Measurements from ENCODE around the gene RIPOR2. TPM values are rescaled to one million over a fixed set of nuclear protein-coding genes. Genes with fewer than 3 reads are reported as not detected.

Gene RIPOR2
- total RNA-seq, 2 experiments from 2014 or later: 88.3 to 96.3 TPM

- H3K27me3 Mint-ChIP-seq: no peaks in the 10 kb centered on the region
Measured at GRCh38 chr6:24907919-24908649, 27.7 kb downstream of the RIPOR2 start.

GRCh38 chr6:24906314-24906713 is 29.4 kb downstream of the RIPOR2 start:
- intact Hi-C loops (cut with micrococcal nuclease): no loop called here
- CTCF ChIA-PET: interaction anchor here (1.4 to 9.4 kb wide), 7 partner anchors 10 to 111 kb away, joined by 3 to 89 read pairs (median 7); partner anchors contain the start of gene RIPOR2
- no peak overlapping the region for H3K4me3 Mint-ChIP-seq

More at GRCh38 chr6:24907919-24908649, 27.7 kb downstream of the RIPOR2 start:
- TF ChIP-seq CTCF (IDR thresholded peaks at IDR 0.05): no peak
- peak overlapping the region; percentile 96 for H3K27ac Mint-ChIP-seq
- CTCF ChIA-PET: interaction anchor here (1.3 to 15.2 kb wide), 13 partner anchors 9 to 163 kb away, joined by 3 to 237 read pairs (median 24); partner anchors contain the start of gene RIPOR2
- H3K4me1 Mint-ChIP-seq (ENCODE audit: low read depth): peaks cover 70% of the 10 kb centered on the region
- ATAC-seq: no peak
- H3K4me3 Mint-ChIP-seq: peak overlapping the region; percentile 97
- H3K9me3 Mint-ChIP-seq: peaks cover 10% of the 10 kb centered on the region
- POLR2A ChIA-PET: interaction anchor here (0.7 to 8.6 kb wide), 10 partner anchors 8 to 98 kb away, joined by 3 to 191 read pairs (median 13); partner anchors contain the start of gene RIPOR2
- intact Hi-C loops (cut with micrococcal nuclease): no loop called here
- no peak for DNase-seq
- peaks cover 48% of the 10 kb centered on the region for H3K36me3 Mint-ChIP-seq (ENCODE audit: low read depth)

GRCh38 chr6:24905483-24905882 is 30.3 kb downstream of the RIPOR2 start:
- TF ChIP-seq CTCF (IDR thresholded peaks at IDR 0.05): no peak
- no peak for ATAC-seq
- intact Hi-C loops (cut with micrococcal nuclease): no loop called here
- Mint-ChIP-seq H3K9me3 (peaks cover 16% of the 10 kb centered on the region), H3K4me3 (no peak overlapping the region), H3K36me3 (ENCODE audit: low read depth) (peaks cover 65% of the 10 kb centered on the region), H3K27ac (peak overlapping the region; percentile 96), H3K27me3 (no peaks in the 10 kb centered on the region), H3K4me1 (ENCODE audit: low read depth) (peaks cover 81% of the 10 kb centered on the region)
- DNase-seq: no peak
- CTCF ChIA-PET: interaction anchor here (0.9 to 9.4 kb wide), 10 partner anchors 11 to 112 kb away, joined by 3 to 89 read pairs (median 4); partner anchors contain the start of gene RIPOR2
- POLR2A ChIA-PET: interaction anchor here (0.6 to 1.4 kb wide), 6 partner anchors 7 to 70 kb away, joined by 3 to 4 read pairs (median 4); no protein-coding TSS in a partner anchor

More at GRCh38 chr6:24906314-24906713, 29.4 kb downstream of the RIPOR2 start:
- H3K9me3 Mint-ChIP-seq: peaks cover 16% of the 10 kb centered on the region
- DNase-seq (no peak), ATAC-seq (no peak)
- no peaks in the 10 kb centered on the region for H3K27me3 Mint-ChIP-seq
- H3K36me3 Mint-ChIP-seq (ENCODE audit: low read depth): peaks cover 62% of the 10 kb centered on the region
- POLR2A ChIA-PET: interaction anchor here (1.0 to 1.4 kb wide), 2 partner anchors 40 to 41 kb away, joined by 3 to 4 read pairs; no protein-coding TSS in a partner anchor
- TF ChIP-seq CTCF (IDR thresholded peaks at IDR 0.05): no peak
- peaks cover 73% of the 10 kb centered on the region for H3K4me1 Mint-ChIP-seq (ENCODE audit: low read depth)
- peak overlapping the region; percentile 96 for H3K27ac Mint-ChIP-seq

GRCh38 chr6:24903681-24904080 is 32.1 kb downstream of the RIPOR2 start:
- ChIA-PET CTCF (interaction anchor here (1.1 to 9.4 kb wide), 4 partner anchors 14 to 114 kb away, joined by 3 to 89 read pairs (median 6); partner anchors contain the start of gene RIPOR2), POLR2A (interaction anchor here (0.6 to 1.5 kb wide), 4 partner anchors 20 to 104 kb away, joined by 3 to 4 read pairs (median 3); no protein-coding TSS in a partner anchor)
- H3K9me3 Mint-ChIP-seq: peaks cover 16% of the 10 kb centered on the region
- H3K27ac Mint-ChIP-seq: peak overlapping the region; percentile 40
- peaks cover 89% of the 10 kb centered on the region for H3K4me1 Mint-ChIP-seq (ENCODE audit: low read depth)
- ATAC-seq (no peak), DNase-seq (no peak)
- H3K4me3 Mint-ChIP-seq: no peak overlapping the region
- peaks cover 72% of the 10 kb centered on the region for H3K36me3 Mint-ChIP-seq (ENCODE audit: low read depth)
- no peak for TF ChIP-seq CTCF (IDR thresholded peaks at IDR 0.05)
- intact Hi-C loops (cut with micrococcal nuclease): no loop called here
- H3K27me3 Mint-ChIP-seq: no peaks in the 10 kb centered on the region
